ENCODE measurements around the gene CCDC112.

CCDC112 gene, protein sequence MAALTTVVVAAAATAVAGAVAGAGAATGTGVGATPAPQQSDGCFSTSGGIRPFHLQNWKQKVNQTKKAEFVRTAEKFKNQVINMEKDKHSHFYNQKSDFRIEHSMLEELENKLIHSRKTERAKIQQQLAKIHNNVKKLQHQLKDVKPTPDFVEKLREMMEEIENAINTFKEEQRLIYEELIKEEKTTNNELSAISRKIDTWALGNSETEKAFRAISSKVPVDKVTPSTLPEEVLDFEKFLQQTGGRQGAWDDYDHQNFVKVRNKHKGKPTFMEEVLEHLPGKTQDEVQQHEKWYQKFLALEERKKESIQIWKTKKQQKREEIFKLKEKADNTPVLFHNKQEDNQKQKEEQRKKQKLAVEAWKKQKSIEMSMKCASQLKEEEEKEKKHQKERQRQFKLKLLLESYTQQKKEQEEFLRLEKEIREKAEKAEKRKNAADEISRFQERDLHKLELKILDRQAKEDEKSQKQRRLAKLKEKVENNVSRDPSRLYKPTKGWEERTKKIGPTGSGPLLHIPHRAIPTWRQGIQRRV

DNA sequence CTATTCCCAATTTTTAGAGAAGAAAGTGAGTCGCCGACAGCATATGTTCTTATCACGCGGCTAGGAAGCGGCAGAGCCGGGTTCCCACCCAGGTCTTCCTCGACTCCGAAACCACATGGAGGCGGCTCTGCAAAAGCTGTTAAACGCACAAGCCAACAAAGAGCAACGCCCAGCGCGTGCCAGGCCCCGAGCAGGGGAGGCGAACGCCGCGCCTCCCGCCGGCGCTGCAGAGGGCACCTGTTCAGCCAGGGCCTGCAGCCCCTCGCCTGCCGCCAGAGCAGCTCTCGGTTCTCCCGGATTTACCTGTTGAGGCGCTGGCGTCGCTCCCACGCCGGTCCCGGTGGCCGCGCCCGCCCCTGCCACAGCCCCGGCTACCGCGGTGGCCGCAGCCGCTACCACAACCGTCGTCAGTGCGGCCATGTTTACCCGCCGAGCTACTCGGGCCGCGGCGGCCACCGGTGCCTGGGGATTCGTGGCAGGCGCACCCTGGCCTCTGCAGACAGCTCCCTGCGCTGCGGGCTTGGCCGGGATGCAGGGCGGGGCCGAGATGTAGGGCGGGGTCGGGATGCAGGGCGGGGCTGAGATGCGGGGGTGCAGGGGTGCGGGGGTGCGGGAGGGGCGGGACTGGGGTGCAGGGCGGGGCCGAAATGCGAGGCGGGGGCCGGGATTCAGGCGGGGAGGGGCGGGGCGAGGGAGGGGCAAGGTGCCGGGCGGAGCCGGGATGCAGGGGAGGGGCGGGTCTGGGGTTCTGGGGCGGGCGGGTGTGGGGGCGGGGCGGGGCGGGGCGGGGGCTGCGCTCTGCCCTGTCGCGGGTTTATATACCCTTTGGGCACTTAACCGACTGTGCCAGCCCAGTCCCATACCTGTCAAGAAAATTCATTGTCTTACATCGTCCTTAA, at the start of gene CCDC112:
Gene CCDC112 (minus strand): TSS at position 531 of the 899 bp plus-strand sequence. CDS start 111 bp downstream, at position 420.
- Mint-ChIP-seq H3K4me3 (peak within 1 kb of the TSS; percentile 97), H3K9me3 (peaks cover 39% of the 10 kb centered on the region)
- peak; percentile 83 for DNase-seq

DNA sequence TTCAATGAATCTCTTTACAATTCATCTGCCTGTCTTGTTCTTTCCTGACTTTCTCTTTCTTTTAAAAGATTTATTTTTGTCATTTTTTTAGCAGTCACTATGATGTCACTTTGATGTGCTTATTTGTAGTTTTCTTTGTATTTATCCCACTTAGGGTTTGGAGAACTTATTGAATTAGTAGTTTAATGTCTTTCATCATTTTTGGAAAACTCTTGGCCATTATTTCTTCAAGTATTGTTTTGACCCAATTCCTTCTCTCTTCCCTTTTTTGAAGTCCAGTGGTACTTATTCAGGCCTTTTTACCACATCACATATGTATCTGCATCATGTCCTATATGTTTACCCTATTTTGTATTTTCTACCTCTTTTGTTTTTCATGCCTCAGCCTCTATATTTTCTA, 48.9 kb upstream of the CCDC112 start:
- Mint-ChIP-seq H3K36me3 (ENCODE audit: low read depth) (no peaks in the 10 kb centered on the region), H3K4me1 (peaks cover 7% of the 10 kb centered on the region), H3K27ac (no peak overlapping the region), H3K9me3 (no peaks in the 10 kb centered on the region), H3K4me3 (no peak overlapping the region), H3K27me3 (ENCODE audit: low read depth, poor library complexity) (peaks cover 7% of the 10 kb centered on the region)
- no peak for TF ChIP-seq CTCF (IDR thresholded peaks at IDR 0.05)
- DNase-seq, result no peak

More for the DNA sequence above, at the start of gene CCDC112:
- Mint-ChIP-seq H3K27me3 (ENCODE audit: low read depth, poor library complexity) (peaks cover 13% of the 10 kb centered on the region), H3K27ac (no peak within 1 kb of the TSS), H3K4me1 (peaks cover 18% of the 10 kb centered on the region), H3K36me3 (ENCODE audit: low read depth) (peaks cover 39% of the 10 kb centered on the region)
- no peak for TF ChIP-seq CTCF (IDR thresholded peaks at IDR 0.05)

DNA sequence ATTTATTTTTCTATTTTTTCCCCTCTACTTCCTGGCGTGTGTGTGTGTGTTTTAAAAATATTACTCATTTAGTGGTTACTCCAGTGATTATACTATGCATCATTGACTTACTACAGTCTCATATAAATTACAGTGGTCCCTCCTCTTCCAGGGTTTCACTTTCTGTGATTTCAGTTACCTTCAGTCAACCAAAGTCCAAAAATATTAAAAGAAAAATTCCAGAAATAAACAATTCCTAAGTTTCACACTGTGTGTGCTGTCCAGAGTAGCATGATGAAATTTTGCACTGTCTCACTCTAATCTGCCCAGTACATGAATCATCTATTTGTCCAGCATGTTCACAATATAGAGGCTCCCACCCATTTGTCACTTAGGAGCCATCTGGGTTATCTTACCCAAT, 47.4 kb upstream of the CCDC112 start:
- Mint-ChIP-seq H3K27me3 (ENCODE audit: low read depth, poor library complexity) (peaks cover 3% of the 10 kb centered on the region), H3K27ac (no peak overlapping the region), H3K9me3 (no peaks in the 10 kb centered on the region), H3K4me1 (peaks cover 7% of the 10 kb centered on the region), H3K36me3 (ENCODE audit: low read depth) (no peaks in the 10 kb centered on the region), H3K4me3 (no peak overlapping the region)
- no peak for TF ChIP-seq CTCF (IDR thresholded peaks at IDR 0.05)
- DNase-seq, result no peak

DNA sequence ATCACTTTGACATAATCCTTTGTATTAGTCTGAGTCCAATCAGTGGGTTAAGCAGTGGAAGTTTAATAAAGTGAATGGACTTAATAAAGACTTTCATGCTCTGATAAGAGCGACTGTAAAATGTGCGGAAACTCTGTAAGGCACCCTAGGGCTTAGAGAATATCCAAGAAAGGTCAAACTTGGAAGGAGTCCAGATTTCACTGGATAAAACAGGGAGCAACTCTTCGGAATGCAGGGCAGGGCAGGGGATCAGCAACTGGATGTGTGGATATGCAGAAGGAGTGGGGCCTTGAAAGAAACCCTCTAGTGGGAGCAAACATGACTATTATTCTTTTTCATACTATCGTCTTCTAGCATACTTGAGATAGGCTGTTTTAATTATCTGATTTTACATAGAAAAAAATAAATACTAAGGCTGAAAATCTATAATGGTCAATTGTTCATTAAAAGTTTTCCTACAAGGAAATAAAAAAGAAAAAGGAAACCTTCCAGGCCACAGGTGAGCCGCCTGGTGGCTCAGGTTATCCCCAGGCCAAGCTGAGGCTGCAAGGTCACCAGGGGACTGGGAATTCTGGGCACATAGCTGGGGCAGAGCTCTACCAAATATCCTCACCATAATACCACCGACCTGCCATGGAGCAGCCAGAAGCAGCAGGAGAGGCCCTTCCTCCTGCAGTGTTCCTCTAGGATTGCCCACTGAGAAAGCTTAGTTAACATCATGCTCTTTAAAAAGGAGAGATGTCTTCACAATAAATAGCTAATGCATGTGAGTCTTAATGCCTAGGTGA, 46.3 kb upstream of the CCDC112 start:
- DNase-seq, result no peak
- no peaks in the 10 kb centered on the region for H3K9me3 Mint-ChIP-seq
- no peak for TF ChIP-seq CTCF (IDR thresholded peaks at IDR 0.05)
- H3K4me3 Mint-ChIP-seq, result no peak overlapping the region
- H3K27me3 Mint-ChIP-seq (ENCODE audit: low read depth, poor library complexity), result peaks cover 3% of the 10 kb centered on the region
- no peaks in the 10 kb centered on the region for H3K36me3 Mint-ChIP-seq (ENCODE audit: low read depth)
- H3K27ac Mint-ChIP-seq, result no peak overlapping the region
- H3K4me1 Mint-ChIP-seq, result peaks cover 7% of the 10 kb centered on the region

DNA sequence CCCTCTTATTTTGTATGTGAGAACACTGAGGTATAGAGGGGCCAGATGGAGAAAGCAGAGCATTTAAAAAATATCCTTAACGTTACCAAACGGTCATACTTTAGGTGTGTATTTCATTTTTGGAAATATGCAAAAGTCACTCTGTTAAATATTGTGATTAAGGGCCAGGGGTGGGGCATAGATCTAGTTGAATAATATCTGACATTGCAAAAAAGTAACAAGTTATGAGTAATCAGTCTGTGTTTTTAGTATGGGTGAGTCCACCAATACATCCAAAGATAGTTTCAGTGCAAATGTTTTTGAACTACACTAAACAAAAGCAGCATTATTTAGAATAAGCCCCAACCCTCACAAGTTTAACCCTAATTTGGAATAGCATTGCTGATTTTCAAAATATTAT, 45.3 kb upstream of the CCDC112 start:
- Mint-ChIP-seq H3K9me3 (no peaks in the 10 kb centered on the region), H3K27ac (no peak overlapping the region), H3K36me3 (ENCODE audit: low read depth) (no peaks in the 10 kb centered on the region), H3K4me1 (peaks cover 6% of the 10 kb centered on the region), H3K4me3 (no peak overlapping the region), H3K27me3 (ENCODE audit: low read depth, poor library complexity) (no peaks in the 10 kb centered on the region)
- TF ChIP-seq CTCF (IDR thresholded peaks at IDR 0.05), result no peak
- DNase-seq, result no peak
